ENCODE measurements around the gene ADARB2.

The ADARB2 gene

GRCh38 chr10:1293157-1293556 lies 444.2 kb downstream of the ADARB2 start:
- DNase-seq, result no peak

DNA sequence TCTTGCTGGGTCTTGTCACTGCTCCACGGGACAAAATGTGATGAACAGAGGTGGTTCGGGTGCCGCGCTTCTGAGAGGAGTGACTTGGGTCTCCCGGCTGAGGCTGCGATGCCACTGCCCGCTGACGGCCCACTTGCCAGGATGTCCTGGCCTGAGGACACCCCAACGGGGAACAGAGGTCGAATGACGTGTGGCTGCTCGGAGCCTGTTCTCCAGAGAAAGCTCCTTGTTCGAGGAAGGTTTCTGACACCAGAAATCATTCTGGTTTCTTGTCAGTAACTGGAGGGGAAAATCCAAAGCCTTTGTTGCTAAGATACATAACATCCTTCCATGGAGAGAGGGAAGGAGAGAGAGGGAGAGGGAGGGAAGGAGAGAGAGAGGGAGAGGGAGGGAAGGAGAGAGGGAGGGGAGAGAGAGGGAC lies 444.7 kb downstream of the ADARB2 start:
- no peak for DNase-seq

- DNase-seq, result no peak
These were observed 445.9 kb downstream of the ADARB2 start for GRCh38 chr10:1291178-1292090.

- DNase-seq, result no peak
These were observed 447.3 kb downstream of the ADARB2 start for GRCh38 chr10:1290071-1290471.

GRCh38 chr10:1289591-1289990 lies 447.7 kb downstream of the ADARB2 start:
- no peak for DNase-seq

DNA sequence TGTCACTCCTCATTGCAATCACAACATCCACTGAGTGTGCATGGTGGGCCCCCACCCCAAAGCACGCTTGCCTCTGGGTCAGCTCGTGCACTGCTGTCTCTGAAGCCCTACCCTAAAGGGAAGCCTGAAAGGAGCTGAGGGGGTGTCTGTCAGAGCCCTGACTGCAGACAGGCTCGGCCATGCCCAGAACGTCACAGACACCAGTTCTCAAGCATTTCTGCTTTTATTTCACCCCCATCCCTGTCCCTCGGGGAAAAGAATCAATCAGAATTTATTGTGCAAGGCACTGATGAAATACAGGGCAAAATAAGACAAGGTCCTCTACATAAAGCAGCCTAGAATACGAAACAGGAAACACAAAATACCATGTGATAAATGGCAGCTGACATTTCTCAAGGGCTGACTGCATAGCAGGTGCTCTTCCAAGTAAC lies 449.3 kb downstream of the ADARB2 start:
- no peak for DNase-seq

GRCh38 chr10:1287487-1287886 lies 449.8 kb downstream of the ADARB2 start:
- no peak for DNase-seq

- no peak for DNase-seq
These were observed 453.2 kb downstream of the ADARB2 start for GRCh38 chr10:1284076-1284475.

DNA sequence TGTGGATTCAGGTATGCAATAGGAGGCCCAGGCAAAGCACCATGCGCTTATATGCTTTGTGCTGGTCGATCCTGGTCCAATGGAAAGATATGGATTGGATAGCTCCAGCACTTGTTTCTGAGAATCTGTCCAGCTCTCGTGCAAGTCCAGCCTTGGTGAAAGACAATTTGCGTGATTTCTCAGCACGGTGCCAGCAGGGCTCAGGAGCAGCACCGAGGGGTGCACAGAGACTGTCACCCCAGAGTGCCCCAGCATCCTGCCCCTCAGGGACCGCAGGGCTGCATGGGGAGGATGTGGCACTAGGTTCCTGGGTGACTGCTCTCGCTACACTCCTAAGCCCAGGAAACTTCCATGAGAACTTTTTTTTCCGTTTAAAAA lies 455.9 kb downstream of the ADARB2 start:
- no peak for DNase-seq

GRCh38 chr10:1280466-1281404 lies 456.6 kb downstream of the ADARB2 start:
- DNase-seq, result no peak

GRCh38 chr10:1278306-1278705 lies 459.0 kb downstream of the ADARB2 start:
- no peak for DNase-seq

DNA sequence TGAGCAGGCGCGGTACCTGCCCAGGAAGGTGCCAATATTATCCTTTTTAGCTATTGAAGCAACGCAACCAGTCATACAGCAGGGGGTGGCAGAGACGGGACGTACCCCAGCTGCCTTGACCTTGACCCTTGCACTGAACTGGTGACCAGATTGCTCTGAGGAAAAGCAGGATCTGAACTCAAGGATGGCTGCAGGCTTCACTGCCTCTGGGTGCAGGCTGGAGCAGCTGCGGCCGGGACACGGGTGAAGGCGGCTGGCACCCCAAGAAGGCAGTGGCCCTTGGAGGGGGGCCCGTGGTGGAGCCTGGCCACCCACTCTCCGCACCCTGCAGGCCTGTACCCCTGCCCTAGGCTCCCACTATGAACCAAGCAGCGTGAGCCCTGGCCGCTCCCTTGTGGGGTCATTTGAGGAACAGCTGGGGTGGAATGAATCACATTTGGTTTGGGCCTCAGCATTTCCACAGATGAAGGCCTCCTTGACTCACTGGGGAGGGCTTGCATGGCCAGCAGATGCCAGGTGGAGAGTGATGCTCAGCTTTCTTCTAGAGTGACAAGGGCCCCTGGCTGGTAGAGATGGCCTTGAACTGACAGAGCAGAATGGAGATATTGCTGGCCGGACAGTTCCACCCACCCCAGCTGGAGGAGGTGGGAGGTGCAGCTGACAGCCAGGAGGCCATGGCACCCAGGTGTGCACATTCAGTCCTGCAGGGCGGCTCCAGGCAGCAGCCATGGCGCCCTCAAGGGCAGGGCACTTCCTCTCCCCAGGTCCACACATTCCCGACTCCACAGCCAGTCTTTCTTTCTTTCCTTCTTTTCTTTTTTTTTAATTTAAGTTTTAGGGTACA lies 462.4 kb downstream of the ADARB2 start:
- no peak for DNase-seq

DNA sequence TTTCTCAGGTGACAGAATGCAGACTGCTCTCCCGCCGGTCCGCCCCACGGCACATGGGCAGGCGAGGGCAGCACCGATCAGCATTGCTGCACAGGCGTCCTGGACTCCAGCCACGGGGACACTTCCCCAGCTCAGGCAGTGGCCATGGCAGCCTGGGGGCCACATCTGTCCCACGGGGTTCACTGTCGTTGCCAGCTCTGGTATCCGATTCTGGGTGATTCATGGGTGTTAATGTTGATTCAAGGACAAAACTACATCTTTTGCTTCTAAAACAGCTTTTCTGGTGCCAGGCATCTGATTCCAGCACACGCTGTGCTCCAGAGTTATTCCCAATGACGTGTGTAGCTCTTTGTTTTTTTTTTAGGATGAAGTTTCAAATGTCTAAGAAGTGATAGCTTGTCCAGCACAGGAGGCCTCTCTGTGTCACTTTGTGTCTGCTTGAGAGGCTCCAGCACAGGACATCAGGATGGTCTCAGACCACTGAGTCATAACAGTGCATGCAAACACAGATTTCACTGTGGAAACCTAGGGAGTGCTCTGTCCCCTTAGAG lies 463.1 kb downstream of the ADARB2 start:
- DNase-seq, result no peak

DNA sequence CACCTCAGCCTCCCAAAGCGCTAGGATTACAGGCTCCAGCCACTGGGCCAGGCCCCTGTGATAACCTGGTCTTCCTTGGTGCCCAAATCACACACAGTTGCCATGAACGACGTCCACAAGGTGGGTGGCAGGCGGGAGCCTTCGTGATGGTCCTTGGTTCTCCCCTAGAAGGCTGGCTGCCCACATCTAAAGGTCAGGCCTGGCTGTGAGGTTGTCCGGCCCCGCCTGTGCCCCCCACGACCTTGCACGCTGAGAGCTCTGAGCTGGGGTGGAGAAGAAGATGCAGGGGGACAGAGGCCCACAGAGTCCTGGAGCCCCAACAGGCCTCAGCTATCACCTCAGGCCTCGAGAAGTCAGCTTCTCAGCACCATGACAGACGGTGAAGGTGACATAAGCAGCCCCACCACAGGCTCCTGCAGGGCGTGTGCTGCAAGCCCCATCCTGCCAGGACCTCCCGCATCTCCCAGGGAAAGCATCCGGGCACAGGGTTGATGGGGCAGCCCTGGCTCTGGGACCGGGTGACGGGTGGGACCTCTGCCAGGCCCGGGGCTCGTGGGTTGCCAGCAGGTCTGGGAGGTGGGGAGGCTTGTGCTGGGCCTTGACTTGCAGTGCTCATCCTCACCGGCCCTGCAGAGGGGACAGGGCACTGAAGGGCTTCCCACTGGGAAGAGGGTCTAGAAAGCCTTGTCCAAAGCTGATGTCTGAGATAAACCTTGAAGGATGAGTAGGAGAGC lies 463.8 kb downstream of the ADARB2 start:
- DNase-seq, result no peak

DNA sequence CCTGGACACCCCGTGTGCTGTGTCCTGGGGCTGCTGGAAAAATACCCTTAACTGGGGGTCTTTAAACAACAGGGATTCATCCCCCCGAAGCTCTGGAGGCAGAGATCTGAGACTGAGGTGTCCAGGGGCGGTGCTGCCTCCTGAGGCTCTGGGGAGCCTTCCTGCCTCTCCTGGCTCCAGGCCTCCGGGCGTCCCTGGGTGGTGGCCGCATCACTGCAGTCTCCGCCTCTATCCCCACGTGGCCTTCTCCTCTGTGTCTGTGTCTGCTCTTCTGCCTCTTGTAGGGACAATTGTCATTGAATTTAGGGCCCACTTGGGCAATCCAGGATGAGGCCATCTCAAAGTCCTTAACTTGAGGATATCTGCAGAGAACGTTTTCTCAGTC lies 464.6 kb downstream of the ADARB2 start:
- DNase-seq, result no peak

- DNase-seq, result no peak
These were observed 465.1 kb downstream of the ADARB2 start for GRCh38 chr10:1272079-1272776.

GRCh38 chr10:1270906-1271305 lies 466.4 kb downstream of the ADARB2 start:
- no peak for DNase-seq

DNA sequence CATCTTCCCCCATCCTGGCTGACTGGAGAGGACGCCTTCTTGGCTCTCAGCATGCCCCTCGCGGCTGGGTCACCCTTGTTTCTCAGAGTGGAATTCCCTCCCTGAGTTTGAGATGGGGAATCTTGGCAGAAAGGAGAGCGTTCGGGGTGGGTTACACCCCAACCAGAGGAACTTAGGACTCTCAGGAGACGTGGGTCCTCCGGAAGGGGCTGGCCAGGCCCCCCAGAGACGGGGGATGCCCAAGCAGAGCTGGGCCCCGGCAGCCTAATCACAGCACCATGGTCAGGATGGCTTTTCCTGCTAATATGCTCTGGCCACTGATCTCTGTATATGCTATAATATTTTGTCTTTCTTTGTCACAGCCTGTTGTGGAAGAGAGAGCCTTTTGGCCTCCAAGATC lies 466.8 kb downstream of the ADARB2 start:
- peak; percentile 1 for DNase-seq

- no peak for DNase-seq
These were observed 468.5 kb downstream of the ADARB2 start for GRCh38 chr10:1268831-1269230.

DNA sequence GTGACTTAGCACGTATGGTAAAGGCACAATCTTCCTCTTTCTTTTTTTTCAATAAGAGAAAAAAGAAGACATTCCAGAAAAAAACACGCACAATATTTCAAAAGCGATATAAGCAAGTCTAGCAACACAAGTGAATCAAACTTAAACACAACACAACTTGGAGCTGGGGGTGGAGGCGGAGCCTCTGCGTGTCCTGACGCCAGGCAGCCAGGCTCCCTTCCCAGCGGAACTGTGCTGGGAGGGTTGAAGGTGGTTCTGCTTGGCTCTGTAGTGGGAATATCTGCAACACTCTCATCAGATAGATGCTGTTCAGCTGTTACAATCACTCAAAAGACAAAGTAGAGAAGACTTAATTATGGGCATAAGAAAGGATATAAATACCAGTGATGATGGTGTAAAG lies 469.8 kb downstream of the ADARB2 start:
- DNase-seq, result peak; percentile 4

DNA sequence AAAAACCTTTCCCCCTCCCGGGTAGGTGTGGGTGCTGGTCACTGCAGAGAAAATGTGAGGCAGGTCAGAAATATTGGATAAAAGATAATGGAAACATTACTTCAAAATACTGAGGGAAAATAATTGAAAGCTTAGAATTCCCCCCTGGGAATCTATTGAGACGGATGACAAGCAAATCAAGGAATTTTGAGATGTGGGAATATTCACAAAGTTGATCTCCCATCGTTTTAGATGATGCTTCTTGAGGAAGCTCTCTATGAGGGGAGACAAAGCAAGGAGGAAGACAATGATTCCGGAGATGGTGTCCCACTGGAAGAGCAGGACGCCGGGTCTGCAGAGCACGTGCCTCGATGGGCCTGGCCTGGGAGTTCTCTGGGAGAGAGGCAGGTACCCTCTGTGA lies 470.2 kb downstream of the ADARB2 start:
- DNase-seq, result no peak
